Activated CD8-positive, alpha-beta T cell treated with anti-CD3 and anti-CD28 coated beads for 36 hours (primary cell): ENCODE results near the gene SLC7A11. TPM values are rescaled to one million over a fixed set of nuclear protein-coding genes. Genes with fewer than 3 reads are reported as not detected.

Source experiments
- ATAC-seq: fragments of 200-7000 bp; cut with Tn5 transposase; one replicate; pipeline ENCODE4 v1.10.0; 2021; ENCODE audit warnings: mild to moderate bottlenecking, moderate library complexity
- CTCF ChIA-PET: fragments of 350-600 bp; sonication (Branson Sonifier 250); formaldehyde crosslinking; loops from one replicate; lab custom pipeline; 2021; ENCODE audit warnings: antibody characterized with exemption; lab: Charles Lee
- POLR2A ChIA-PET: fragments of 350-600 bp; sonication (Branson Sonifier 250); formaldehyde crosslinking; loops from one replicate; lab custom pipeline; 2021; ENCODE audit warnings: antibody characterized with exemption; lab: Charles Lee
- DNase-seq: peaks from one replicate; pipeline ENCODE4 v3.0.0-alpha.2; 2020
- H3K27ac Mint-ChIP-seq: one replicate; pipeline ENCODE4 v1.8.0; 2021; ENCODE audit warnings: mild to moderate bottlenecking, mixed read lengths
- H3K27me3 Mint-ChIP-seq: one replicate; pipeline ENCODE4 v1.8.0; 2021; ENCODE audit warnings: mixed read lengths
- H3K36me3 Mint-ChIP-seq: one replicate; pipeline ENCODE4 v1.8.0; 2021; ENCODE audit warnings: low read depth, mixed read lengths
- H3K4me1 Mint-ChIP-seq: one replicate; pipeline ENCODE4 v1.8.0; 2021; ENCODE audit warnings: low read depth, mixed read lengths
- H3K4me3 Mint-ChIP-seq: one replicate; pipeline ENCODE4 v1.8.0; 2021; ENCODE audit warnings: mild to moderate bottlenecking, moderate library complexity, mixed read lengths
- H3K9me3 Mint-ChIP-seq: one replicate; pipeline ENCODE4 v1.8.0; 2021; ENCODE audit warnings: mixed read lengths
- CTCF ChIP-seq: fragments of 200-600 bp; IDR thresholded peaks from one replicate; pipeline ENCODE4 v1.8.0; 2022; ENCODE audit warnings: antibody characterized with exemption, mild to moderate bottlenecking
- intact Hi-C: fragments of 100-400 bp; cut with micrococcal nuclease; formaldehyde crosslinking; loops from one replicate; pipeline ENCODE4 v1.10.0; 2022
- total RNA-seq, 2 experiments: library from RNA; stranded (reverse); gene quantifications; one replicate each; pipeline ENCODE4 v1.2.3, GENCODE V29; 2021

SLC7A11 gene
- total RNA-seq, 2 experiments from 2014 or later, result 3.7 to 4.5 TPM

GRCh38 chr4:138178566-138178965 lies 63.6 kb downstream of the SLC7A11 start:
- H3K9me3 Mint-ChIP-seq, result peaks cover 2% of the 10 kb centered on the region
- TF ChIP-seq CTCF, result no peak
- H3K27ac Mint-ChIP-seq, result no peak overlapping the region
- no peaks in the 10 kb centered on the region for H3K4me1 Mint-ChIP-seq
- CTCF ChIA-PET, result no interaction called here
- no peaks in the 10 kb centered on the region for H3K36me3 Mint-ChIP-seq
- no peak for ATAC-seq
- no peak overlapping the region for H3K4me3 Mint-ChIP-seq
- POLR2A ChIA-PET, result no interaction called here
- intact Hi-C loops, result no loop called here
- no peak for DNase-seq
- peaks cover 1% of the 10 kb centered on the region for H3K27me3 Mint-ChIP-seq

GRCh38 chr4:138177278-138177968 lies 64.7 kb downstream of the SLC7A11 start:
- H3K4me1 Mint-ChIP-seq, result no peaks in the 10 kb centered on the region
- H3K27ac Mint-ChIP-seq, result no peak overlapping the region
- CTCF ChIA-PET, result no interaction called here
- ATAC-seq, result no peak
- TF ChIP-seq CTCF, result no peak
- intact Hi-C loops, result no loop called here
- POLR2A ChIA-PET, result no interaction called here
- DNase-seq, result no peak
- peaks cover 2% of the 10 kb centered on the region for H3K9me3 Mint-ChIP-seq
- no peaks in the 10 kb centered on the region for H3K36me3 Mint-ChIP-seq
- H3K4me3 Mint-ChIP-seq, result no peak overlapping the region
- peaks cover 1% of the 10 kb centered on the region for H3K27me3 Mint-ChIP-seq

DNA sequence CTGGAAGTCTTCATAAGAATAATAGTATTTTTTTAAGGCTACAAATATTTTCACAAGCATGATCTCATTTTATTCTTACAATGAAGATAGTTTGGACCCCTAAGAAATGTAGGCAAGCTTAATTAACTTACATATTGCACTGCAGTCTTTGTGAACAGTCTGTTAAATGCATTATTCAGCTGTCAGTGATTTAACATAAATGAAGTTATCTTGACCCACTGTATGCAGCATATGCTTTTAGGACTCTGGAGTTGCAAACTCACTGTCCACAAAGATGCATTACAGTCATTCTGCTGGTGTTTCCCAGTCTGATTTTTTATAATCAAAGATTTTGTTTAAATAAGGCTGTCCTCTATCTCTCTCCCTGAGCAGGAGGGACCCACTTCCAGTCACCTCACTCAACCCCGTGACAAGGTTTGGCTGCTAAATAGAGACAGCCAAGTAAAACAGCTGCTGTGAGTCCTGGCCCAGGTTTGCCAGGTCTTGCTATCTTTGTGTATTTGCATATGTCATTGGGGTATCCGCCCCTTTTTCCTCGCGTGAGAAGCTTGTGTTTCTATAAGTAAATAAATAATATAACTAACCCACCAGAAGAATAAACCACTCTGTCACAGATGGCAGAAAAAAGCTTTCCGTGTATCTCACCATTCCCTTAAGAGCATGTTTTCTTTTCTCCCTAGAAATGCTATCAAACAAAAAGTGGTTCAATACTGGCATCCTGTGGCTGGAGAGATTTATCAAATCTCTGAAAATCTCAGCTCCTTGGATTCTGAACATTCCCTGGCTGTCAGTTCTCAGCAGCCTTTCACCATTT lies 67.0 kb downstream of the SLC7A11 start:
- H3K36me3 Mint-ChIP-seq, result no peaks in the 10 kb centered on the region
- TF ChIP-seq CTCF, result no peak
- intact Hi-C loops, result no loop called here
- peaks cover 2% of the 10 kb centered on the region for H3K9me3 Mint-ChIP-seq
- ChIA-PET CTCF (no interaction called here), POLR2A (no interaction called here)
- no peaks in the 10 kb centered on the region for H3K4me1 Mint-ChIP-seq
- no peak for DNase-seq
- H3K4me3 Mint-ChIP-seq, result no peak overlapping the region
- H3K27ac Mint-ChIP-seq, result no peak overlapping the region
- peaks cover 1% of the 10 kb centered on the region for H3K27me3 Mint-ChIP-seq
- ATAC-seq, result no peak

- ChIA-PET POLR2A (no interaction called here), CTCF (no interaction called here)
- intact Hi-C loops, result no loop called here
- ATAC-seq, result no peak
- Mint-ChIP-seq H3K36me3 (no peaks in the 10 kb centered on the region), H3K27ac (no peak overlapping the region), H3K4me1 (no peaks in the 10 kb centered on the region), H3K27me3 (no peaks in the 10 kb centered on the region), H3K4me3 (no peak overlapping the region), H3K9me3 (no peaks in the 10 kb centered on the region)
- no peak for TF ChIP-seq CTCF
- DNase-seq, result no peak
These were observed 77.9 kb downstream of the SLC7A11 start for GRCh38 chr4:138164208-138164607.

DNA sequence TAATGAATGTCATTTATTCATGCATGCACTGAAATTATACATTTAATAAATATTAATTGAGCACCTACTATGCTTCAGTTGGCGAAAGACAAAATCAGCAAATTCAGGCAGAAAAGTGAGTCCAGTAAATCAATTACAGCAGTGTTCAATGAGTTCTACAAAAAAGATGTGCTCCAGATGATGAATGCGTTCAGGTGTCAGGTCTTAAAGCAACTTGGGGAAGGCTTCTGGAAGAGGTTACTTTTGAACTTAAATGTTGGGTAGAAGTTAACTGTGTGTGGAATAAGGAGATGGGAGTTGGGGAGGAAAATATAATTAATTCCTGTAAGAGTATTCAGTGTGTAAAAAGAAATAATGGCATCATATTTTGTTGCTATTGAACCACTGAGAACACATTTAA lies 79.0 kb downstream of the SLC7A11 start:
- Mint-ChIP-seq H3K36me3 (no peaks in the 10 kb centered on the region), H3K9me3 (no peaks in the 10 kb centered on the region), H3K27ac (no peak overlapping the region), H3K4me3 (no peak overlapping the region), H3K4me1 (no peaks in the 10 kb centered on the region), H3K27me3 (no peaks in the 10 kb centered on the region)
- no peak for TF ChIP-seq CTCF
- ATAC-seq (no peak), DNase-seq (no peak)
- ChIA-PET CTCF (no interaction called here), POLR2A (no interaction called here)
- intact Hi-C loops, result no loop called here
